HAP-1 (cell line): ENCODE data around the gene C16orf92.
A peak's percentile ranks its signal among the peaks of the same experiment; 100 is the strongest.
"Not testable (repeated sequence)": the region's sequence is repeated elsewhere in the genome, so short reads cannot be mapped to it uniquely, and the experiment has no call there.

Experiments
- DNase-seq, 2 experiments: peaks; one replicate each; pipeline ENCODE4 v3.0.0-alpha.2; 2016 to 2020; ENCODE audit warnings: low spot score in 2 of 2
- H3K27me3 ChIP-seq: fragments of 250-450 bp; sonication (Bioruptor Pico); 2 replicates; pipeline ENCODE4 v1.5.1; 2020; ENCODE audit warnings: low read depth, mild to moderate bottlenecking, moderate library complexity
- H3K36me3 ChIP-seq: fragments of 250-450 bp; sonication (Bioruptor Pico); replicated peaks from 2 replicates; pipeline ENCODE4 v1.5.1; 2020; ENCODE audit warnings: mild to moderate bottlenecking
- H3K4me1 ChIP-seq: fragments of 250-450 bp; sonication (Bioruptor Pico); 2 replicates; pipeline ENCODE4 v1.5.1; 2020; ENCODE audit warnings: mild to moderate bottlenecking
- H3K4me3 ChIP-seq: fragments of 250-450 bp; sonication (Bioruptor Pico); 2 replicates; pipeline ENCODE4 v1.5.1; 2020; ENCODE audit warnings: mild to moderate bottlenecking, moderate library complexity
- H3K9me3 ChIP-seq: fragments of 250-450 bp; sonication (Bioruptor Pico); 2 replicates; pipeline ENCODE4 v1.5.1; 2020; ENCODE audit warnings: mild to moderate bottlenecking, moderate library complexity
- in situ Hi-C: fragments of 300-500 bp; cut with MboI; formaldehyde crosslinking; loops from 3 replicates; pipeline ENCODE4 v1.14.3; 2020; ENCODE audit warnings: low sequenced_read_pairs, inconsistent platforms, mixed read lengths

C16orf92 gene

GRCh38 chr16:30030841-30031413 is 7.9 kb downstream of the C16orf92 start, which contains the start of gene TLCD3B:
Gene TLCD3B, minus strand, starts transcription at chr16:30031271. Its CDS starts 744 bp downstream, at chr16:30030527.
- no peak within 1 kb of the TSS for H3K4me3 ChIP-seq
- peaks cover 47% of the 10 kb centered on the region for H3K27me3 ChIP-seq
- no peaks in the 10 kb centered on the region for H3K36me3 ChIP-seq
- H3K4me1 ChIP-seq = no peaks in the 10 kb centered on the region
- DNase-seq = no peak
- in situ Hi-C loops = loop anchor here (25.0 kb wide), 1 partner anchor 919 kb away; no protein-coding TSS in a partner anchor
- H3K9me3 ChIP-seq = no peaks in the 10 kb centered on the region

GRCh38 chr16:30031477-30031918 is 8.5 kb downstream of the C16orf92 start:
- in situ Hi-C loops = loop anchor here (25.0 kb wide), 1 partner anchor 919 kb away; no protein-coding TSS in a partner anchor
- no peak overlapping the region for H3K4me3 ChIP-seq

GRCh38 chr16:30032083-30032819 is 9.3 kb downstream of the C16orf92 start:
- Histone ChIP-seq H3K36me3 (no peaks in the 10 kb centered on the region), H3K4me3 (no peak overlapping the region), H3K9me3 (no peaks in the 10 kb centered on the region), H3K27me3 (peaks cover 35% of the 10 kb centered on the region), H3K4me1 (no peaks in the 10 kb centered on the region)
- in situ Hi-C loops = loop anchor here (25.0 kb wide), 1 partner anchor 920 kb away; no protein-coding TSS in a partner anchor
- DNase-seq = peak; percentile 70 to 80

More at GRCh38 chr16:30031477-30031918, 8.5 kb downstream of the C16orf92 start:
- Histone ChIP-seq H3K9me3 (no peaks in the 10 kb centered on the region), H3K27me3 (peaks cover 41% of the 10 kb centered on the region), H3K36me3 (no peaks in the 10 kb centered on the region), H3K4me1 (no peaks in the 10 kb centered on the region)
- DNase-seq = no peak

GRCh38 chr16:30033270-30033669 is 10.3 kb downstream of the C16orf92 start:
- no peak for DNase-seq
- in situ Hi-C loops = loop anchor here (25.0 kb wide), 1 partner anchor 921 kb away; no protein-coding TSS in a partner anchor
- H3K4me1 ChIP-seq = no peaks in the 10 kb centered on the region
- no peaks in the 10 kb centered on the region for H3K36me3 ChIP-seq
- peaks cover 31% of the 10 kb centered on the region for H3K27me3 ChIP-seq
- H3K9me3 ChIP-seq = no peaks in the 10 kb centered on the region
- no peak overlapping the region for H3K4me3 ChIP-seq

GRCh38 chr16:30040221-30040620 is 17.2 kb downstream of the C16orf92 start:
- Histone ChIP-seq H3K9me3 (no peaks in the 10 kb centered on the region), H3K4me3 (no peak overlapping the region), H3K36me3 (no peaks in the 10 kb centered on the region), H3K4me1 (no peaks in the 10 kb centered on the region), H3K27me3 (no peaks in the 10 kb centered on the region; the same call in none of the 2 replicates)
- in situ Hi-C loops = loop anchor here (25.0 kb wide), 1 partner anchor 928 kb away; no protein-coding TSS in a partner anchor
- no peak for DNase-seq

- H3K4me3 ChIP-seq, H3K9me3 ChIP-seq, DNase-seq, H3K36me3 ChIP-seq, H3K27me3 ChIP-seq, H3K4me1 ChIP-seq: not testable (repeated sequence)
- in situ Hi-C loops = loop anchor here (25.0 kb wide), 1 partner anchor 928 kb away; no protein-coding TSS in a partner anchor
These were observed 17.7 kb downstream of the C16orf92 start for GRCh38 chr16:30040690-30041089.

GRCh38 chr16:30041841-30042240 is 18.8 kb downstream of the C16orf92 start:
- no peak for DNase-seq
- in situ Hi-C loops = loop anchor here (25.0 kb wide), 1 partner anchor 930 kb away; no protein-coding TSS in a partner anchor
- no peaks in the 10 kb centered on the region; the same call in 1 of the 2 replicates for H3K27me3 ChIP-seq
- H3K4me3 ChIP-seq = no peak overlapping the region
- no peaks in the 10 kb centered on the region for H3K4me1 ChIP-seq
- no peaks in the 10 kb centered on the region for H3K36me3 ChIP-seq
- no peaks in the 10 kb centered on the region for H3K9me3 ChIP-seq

GRCh38 chr16:30046178-30046577 is 23.2 kb downstream of the C16orf92 start:
- Histone ChIP-seq H3K36me3 (no peaks in the 10 kb centered on the region), H3K27me3 (no peaks in the 10 kb centered on the region), H3K9me3 (no peaks in the 10 kb centered on the region), H3K4me3 (no peak overlapping the region), H3K4me1 (peaks cover 11% of the 10 kb centered on the region)
- no peak for DNase-seq
- in situ Hi-C loops = loop anchor here (25.0 kb wide), 1 partner anchor 934 kb away; no protein-coding TSS in a partner anchor

- no peaks in the 10 kb centered on the region for H3K9me3 ChIP-seq
- H3K4me1 ChIP-seq = peaks cover 11% of the 10 kb centered on the region
- no peak for DNase-seq
- no peak overlapping the region for H3K4me3 ChIP-seq
- no peaks in the 10 kb centered on the region for H3K36me3 ChIP-seq
- no peaks in the 10 kb centered on the region for H3K27me3 ChIP-seq
- in situ Hi-C loops = loop anchor here (25.0 kb wide), 1 partner anchor 934 kb away; no protein-coding TSS in a partner anchor
These were observed 23.6 kb downstream of the C16orf92 start for GRCh38 chr16:30046588-30046987.

- no peaks in the 10 kb centered on the region for H3K27me3 ChIP-seq
- no peaks in the 10 kb centered on the region for H3K9me3 ChIP-seq
- in situ Hi-C loops = loop anchor here (25.0 kb wide), 1 partner anchor 938 kb away; no protein-coding TSS in a partner anchor
- H3K36me3 ChIP-seq = no peaks in the 10 kb centered on the region
- peaks cover 14% of the 10 kb centered on the region for H3K4me1 ChIP-seq
- DNase-seq = no peak
- H3K4me3 ChIP-seq = no peak overlapping the region
These were observed 26.9 kb downstream of the C16orf92 start for GRCh38 chr16:30049871-30050270.

- H3K27me3 ChIP-seq = no peaks in the 10 kb centered on the region
- H3K4me3 ChIP-seq = no peak overlapping the region
- DNase-seq = no peak
- no peaks in the 10 kb centered on the region for H3K36me3 ChIP-seq
- in situ Hi-C loops = no loop called here
- H3K4me1 ChIP-seq = peaks cover 14% of the 10 kb centered on the region
- H3K9me3 ChIP-seq = no peaks in the 10 kb centered on the region
These were observed 28.5 kb downstream of the C16orf92 start for GRCh38 chr16:30051518-30051917.

GRCh38 chr16:30052671-30053372 is 29.8 kb downstream of the C16orf92 start:
- DNase-seq = peak; percentile 88 to 97
- peaks cover 14% of the 10 kb centered on the region for H3K4me1 ChIP-seq
- in situ Hi-C loops = no loop called here
- peak overlapping the region; percentile 51 for H3K4me3 ChIP-seq
- no peaks in the 10 kb centered on the region for H3K27me3 ChIP-seq
- H3K9me3 ChIP-seq = no peaks in the 10 kb centered on the region
- no peaks in the 10 kb centered on the region for H3K36me3 ChIP-seq

- peak in 1 of 2 experiments; percentile 47 for DNase-seq
- peak overlapping the region; percentile 51 for H3K4me3 ChIP-seq
- no peaks in the 10 kb centered on the region for H3K36me3 ChIP-seq
- peaks cover 13% of the 10 kb centered on the region for H3K4me1 ChIP-seq
- in situ Hi-C loops = no loop called here
- no peaks in the 10 kb centered on the region for H3K9me3 ChIP-seq
- no peaks in the 10 kb centered on the region for H3K27me3 ChIP-seq
These were observed 30.5 kb downstream of the C16orf92 start for GRCh38 chr16:30053376-30054015.
